ENCODE data around the gene DKK1. TPM values are rescaled to one million over a fixed set of nuclear protein-coding genes. Genes with fewer than 3 reads are reported as not detected.

The DKK1 gene
- total and polyA plus RNA-seq, 4 donors = 0.08 to 1.1 (median 0.20) TPM; not detected in 1

DNA sequence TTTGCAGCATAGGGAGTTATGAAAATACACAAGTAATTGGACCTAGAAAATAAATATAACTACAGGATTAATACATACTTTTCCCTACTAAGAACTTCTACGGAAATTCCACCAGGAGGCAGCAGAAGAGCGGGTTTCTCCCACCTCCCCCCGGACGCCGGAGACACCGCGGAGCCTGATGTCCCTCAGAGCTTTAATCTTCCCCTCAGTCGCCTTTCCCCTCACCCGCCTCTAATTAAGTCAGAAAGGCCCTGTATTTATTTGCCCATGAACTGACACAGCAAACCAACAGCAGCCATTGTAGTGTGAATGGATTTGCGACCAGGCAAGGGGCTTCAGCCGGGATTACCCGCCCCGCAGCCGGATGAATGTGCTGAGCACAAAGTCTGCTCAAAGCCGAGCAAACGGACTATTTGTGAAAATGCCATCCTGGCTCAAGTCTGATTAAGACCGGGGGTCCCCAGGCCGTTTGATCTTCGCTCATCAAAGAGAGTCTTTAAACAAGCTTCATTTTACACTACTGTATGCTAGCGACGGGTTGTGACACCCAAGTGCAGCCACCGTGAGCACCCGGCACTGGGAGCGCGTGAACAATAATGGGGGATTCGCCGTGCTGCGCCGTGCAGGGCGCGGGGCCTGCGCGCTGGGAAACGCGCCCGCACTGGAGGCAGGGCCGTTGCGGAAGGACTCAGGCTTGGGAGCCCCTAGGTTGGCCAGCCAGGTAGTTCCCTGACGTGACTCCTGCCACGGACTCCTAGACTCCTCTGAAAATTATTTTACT is 5.6 kb upstream of the DKK1 start:
- no peaks in the 10 kb centered on the region for H3K9me3 ChIP-seq (ENCODE audit: control insufficient read depth in 4 of 4, low read length in 3 of 4)
- peaks cover 6 to 11% (median 11%) of the 10 kb centered on the region in 4 donors for H3K4me1 ChIP-seq (ENCODE audit: control insufficient read depth in 4 of 4, insufficient read depth in 4 of 4, low read length in 3 of 4)
- peaks cover 0 to 8% (median 3%) of the 10 kb centered on the region in 4 donors for H3K27me3 ChIP-seq (ENCODE audit: control insufficient read depth in 4 of 4, insufficient read depth in 4 of 4, low read length in 3 of 4)
- WGBS = 7% methylated on average over 40 of the region's 40 CpGs
- H3K9ac ChIP-seq (ENCODE audit: low read depth in 1 of 2, low read length in 2 of 2) = peak overlapping the region in 1 of 2 donors; percentile 29
- H3K27ac ChIP-seq (ENCODE audit: low read depth in 1 of 2, low read length in 2 of 2) = no peak overlapping the region
- DNase-seq (ENCODE audit: low spot score) = peak; percentile 44
- no peak for TF ChIP-seq HNF4G (IDR thresholded peaks at IDR 0.05)
- no peak for TF ChIP-seq REST (IDR thresholded peaks at IDR 0.05)
- TF ChIP-seq ZBTB33 (IDR thresholded peaks at IDR 0.05) = no peak
- no peak for TF ChIP-seq GABPA (IDR thresholded peaks at IDR 0.05 in 1 of 2, conservative IDR thresholded peaks at IDR 0.05 in 1 of 2)
- no peak for TF ChIP-seq FOXA1 (IDR thresholded peaks at IDR 0.05)
- no peak for TF ChIP-seq YY1 (IDR thresholded peaks at IDR 0.05)
- peak; percentile 59 for TF ChIP-seq CTCF (IDR thresholded peaks at IDR 0.05; ENCODE audit: low read depth, low read length, missing input control)
- TF ChIP-seq SP1 (IDR thresholded peaks at IDR 0.05) = no peak
- TF ChIP-seq ATF3 (IDR thresholded peaks at IDR 0.05) = no peak
- no peak for TF ChIP-seq JUND (IDR thresholded peaks at IDR 0.05)
- TF ChIP-seq MAX (IDR thresholded peaks at IDR 0.05) = no peak
- TF ChIP-seq HNF4A (conservative IDR thresholded peaks at IDR 0.05) = no peak
- TF ChIP-seq RXRA (IDR thresholded peaks at IDR 0.05) = no peak
- TF ChIP-seq FOXA2 (IDR thresholded peaks at IDR 0.05) = no peak
- no peak for TF ChIP-seq NR2F2 (IDR thresholded peaks at IDR 0.05)
- no peak for TF ChIP-seq EGR1 (IDR thresholded peaks at IDR 0.05; ENCODE audit: low read depth in 2 of 2)
- peak; percentile 81 to 82 for TF ChIP-seq RAD21 (IDR thresholded peaks at IDR 0.05)
- no peak for TF ChIP-seq TAF1 (conservative IDR thresholded peaks at IDR 0.05)
- H3K36me3 ChIP-seq (ENCODE audit: control insufficient read depth in 4 of 4, insufficient read depth in 3 of 4, low read depth in 1 of 4, low read length in 3 of 4) = no peaks in the 10 kb centered on the region
- H3K4me3 ChIP-seq (ENCODE audit: low read depth in 1 of 3, low read length in 3 of 3) = peak overlapping the region in 2 of 3 donors; percentile 48 to 55
